Hematopoietic multipotent progenitor cell treated with erythropoietin and hydrocortisone succinate and interleukin-3 and kit ligand, for 17 days (in vitro differentiated cells): Measurements from ENCODE around the gene UROC1.

Experiments used
- DNase-seq: peaks from one replicate; pipeline ENCODE4 v3.0.0-alpha.2; 2015; ENCODE audit warnings: low spot score

Gene UROC1

DNA sequence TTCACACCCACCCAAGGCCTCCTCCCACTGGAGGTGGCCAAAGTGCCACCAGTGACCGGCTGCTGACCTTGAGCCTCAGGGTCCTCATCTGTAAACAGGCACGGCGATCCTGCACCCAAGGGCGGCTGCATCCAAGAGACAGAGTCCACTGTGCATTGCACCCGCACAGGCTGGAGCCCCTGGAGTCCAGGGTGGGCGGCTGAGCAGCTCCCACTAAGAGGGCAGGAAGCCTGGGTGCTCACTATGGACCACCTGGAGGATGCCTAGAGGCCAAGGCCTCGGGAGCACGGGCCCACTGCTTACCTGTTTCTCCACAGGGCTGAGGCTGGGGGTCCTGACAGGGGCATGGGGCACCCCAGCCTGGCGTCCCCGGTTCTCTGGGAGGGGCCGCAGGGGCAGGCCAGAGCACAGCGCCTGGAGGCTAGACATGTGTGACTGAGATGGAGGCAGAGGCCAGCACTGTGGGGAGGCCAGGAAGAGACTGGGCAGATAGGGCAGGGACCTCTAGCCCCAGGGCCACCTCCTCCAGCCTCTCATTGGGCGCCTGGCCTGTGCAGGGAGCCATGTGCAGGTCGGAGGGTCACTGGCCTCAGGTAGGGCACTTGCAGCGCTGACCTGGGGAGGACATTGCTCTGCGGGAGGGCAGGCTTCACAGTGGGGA is at the start of gene UROC1:
TSS of gene UROC1 (minus strand) at position 483 of the 661 bp plus-strand sequence. CDS start at position 429, 54 bp downstream.
- DNase-seq, result no peak

DNA sequence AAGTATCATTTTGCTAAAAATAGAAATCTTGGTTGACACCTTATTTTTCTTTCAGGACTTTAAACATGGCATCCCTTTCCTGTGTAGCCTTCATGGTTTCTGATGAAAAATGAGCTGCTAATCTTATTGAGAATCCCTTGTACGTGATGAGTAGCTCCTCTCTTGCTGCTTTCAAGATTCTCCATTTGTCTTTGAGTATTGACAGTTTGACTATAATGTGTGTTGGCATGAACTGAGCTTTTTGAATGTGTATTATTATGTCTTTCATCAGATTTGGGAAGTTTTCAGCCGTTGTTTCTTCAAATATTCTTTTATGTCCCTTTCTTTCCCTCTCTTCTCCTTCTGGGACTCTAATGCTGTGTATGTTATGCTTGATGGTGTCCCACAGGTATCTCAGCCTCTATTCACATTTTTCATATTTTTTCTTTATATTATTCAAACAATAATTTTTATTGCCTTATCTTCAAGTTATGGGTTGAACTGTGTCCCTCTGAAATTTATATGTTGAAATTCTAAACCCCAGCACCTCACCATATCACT is 45.2 kb upstream of the UROC1 start:
- no peak for DNase-seq

DNA sequence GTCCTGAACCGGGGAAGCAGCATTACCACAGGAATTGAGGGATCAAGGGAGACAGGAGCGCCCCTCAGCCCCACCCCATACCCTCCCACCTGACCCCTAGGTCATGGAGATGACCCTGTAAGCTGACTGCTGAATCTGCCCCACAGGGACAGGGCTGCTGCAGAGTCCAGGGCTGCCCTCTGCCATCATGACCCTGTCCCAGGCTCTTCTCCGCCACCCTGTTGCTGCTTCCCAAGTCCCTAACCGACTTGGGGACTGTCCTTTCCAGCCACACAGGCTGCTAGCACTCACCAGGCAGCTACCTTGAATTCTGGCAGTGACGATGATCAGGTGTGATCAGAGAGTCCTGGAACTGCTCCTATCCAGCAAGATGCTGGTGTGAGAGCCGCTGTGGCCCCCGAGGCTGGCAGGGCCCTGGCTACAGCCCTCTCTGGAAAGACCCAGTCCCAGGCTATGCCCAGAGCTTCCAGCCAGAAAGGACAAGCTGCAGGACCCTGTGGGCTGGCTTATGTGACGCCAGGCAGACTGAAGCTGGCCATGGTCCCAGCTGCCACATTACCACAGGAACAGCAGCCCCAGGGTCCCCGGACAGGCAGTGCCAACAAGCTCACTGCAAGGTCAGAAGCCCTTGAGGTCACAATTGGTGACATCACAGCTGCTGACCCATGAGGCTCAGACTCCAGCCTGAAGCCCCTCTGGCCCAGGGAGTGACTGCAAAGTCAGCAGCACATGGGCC is 40.9 kb upstream of the UROC1 start, which contains the start of gene C3orf22:
TSS of gene C3orf22 (minus strand) at position 597 of the 736 bp plus-strand sequence. CDS start 5,542 bp downstream, outside the sequence.
- no peak for DNase-seq

DNA sequence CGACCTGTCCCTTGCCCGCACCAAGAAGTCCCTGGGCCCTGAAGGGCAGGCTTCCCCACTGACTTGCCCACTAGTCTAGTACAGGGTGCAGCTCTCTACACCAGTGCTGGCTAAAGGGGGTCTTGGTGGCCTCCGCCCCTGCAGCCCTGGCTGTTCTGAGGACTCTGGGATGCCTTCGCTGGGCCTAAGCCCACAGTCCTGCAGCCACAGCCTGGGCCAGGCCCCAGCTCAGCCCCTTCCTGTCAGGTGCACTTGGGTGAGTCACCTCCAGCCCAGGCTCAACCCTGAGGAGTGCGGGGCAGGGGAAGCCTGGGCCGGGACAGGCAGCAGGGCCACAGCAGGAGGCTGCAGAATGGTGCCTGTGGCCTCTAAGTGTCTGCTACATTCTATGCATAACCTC is 40.2 kb upstream of the UROC1 start:
- DNase-seq, result no peak

DNA sequence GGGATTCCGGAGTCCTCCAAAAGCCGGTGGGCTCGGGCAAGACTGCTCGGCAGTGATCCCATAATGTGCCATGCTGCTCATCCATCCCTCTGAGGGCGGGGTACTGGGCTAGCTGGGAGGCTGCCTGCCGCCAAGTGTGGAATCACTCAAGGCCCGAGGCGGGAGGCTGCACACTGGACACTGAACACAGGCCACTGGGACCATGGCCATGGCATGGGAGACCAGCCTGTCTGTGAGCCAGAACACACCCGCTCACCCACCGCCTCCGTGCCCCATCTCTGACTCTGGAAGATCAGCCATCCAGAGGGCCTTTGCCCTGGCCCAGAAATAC is 39.8 kb upstream of the UROC1 start:
- DNase-seq, result no peak

DNA sequence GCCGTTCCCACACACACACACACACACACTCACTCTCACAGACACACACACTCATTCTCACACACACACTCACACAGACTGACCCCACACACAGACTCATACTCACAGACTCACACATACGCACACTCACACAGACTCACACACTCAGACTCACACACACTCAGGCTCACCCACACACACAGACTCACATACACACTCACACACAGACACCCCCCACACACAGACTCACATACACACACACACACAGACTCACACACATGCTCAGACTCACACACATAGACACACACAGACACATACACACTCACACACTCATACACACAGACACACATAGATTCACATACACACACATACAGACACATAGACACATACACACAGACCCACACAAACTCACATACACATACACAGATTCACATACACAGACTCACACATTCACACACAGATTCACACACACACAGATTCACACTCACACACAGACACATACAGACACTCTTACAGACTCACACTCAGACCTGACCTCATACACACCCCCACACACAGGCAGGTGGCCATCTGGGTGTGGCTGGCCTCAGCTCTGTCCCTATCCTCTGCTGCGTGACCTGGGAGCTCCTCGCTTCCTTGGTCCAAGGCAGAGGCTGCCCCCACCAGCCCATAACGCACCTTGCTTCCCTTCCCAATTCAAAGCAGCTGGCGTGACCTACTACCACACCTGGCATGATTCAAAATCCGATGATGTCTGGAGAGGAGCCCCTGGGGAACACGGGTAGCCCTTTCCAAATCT is 39.3 kb upstream of the UROC1 start:
- no peak for DNase-seq

DNA sequence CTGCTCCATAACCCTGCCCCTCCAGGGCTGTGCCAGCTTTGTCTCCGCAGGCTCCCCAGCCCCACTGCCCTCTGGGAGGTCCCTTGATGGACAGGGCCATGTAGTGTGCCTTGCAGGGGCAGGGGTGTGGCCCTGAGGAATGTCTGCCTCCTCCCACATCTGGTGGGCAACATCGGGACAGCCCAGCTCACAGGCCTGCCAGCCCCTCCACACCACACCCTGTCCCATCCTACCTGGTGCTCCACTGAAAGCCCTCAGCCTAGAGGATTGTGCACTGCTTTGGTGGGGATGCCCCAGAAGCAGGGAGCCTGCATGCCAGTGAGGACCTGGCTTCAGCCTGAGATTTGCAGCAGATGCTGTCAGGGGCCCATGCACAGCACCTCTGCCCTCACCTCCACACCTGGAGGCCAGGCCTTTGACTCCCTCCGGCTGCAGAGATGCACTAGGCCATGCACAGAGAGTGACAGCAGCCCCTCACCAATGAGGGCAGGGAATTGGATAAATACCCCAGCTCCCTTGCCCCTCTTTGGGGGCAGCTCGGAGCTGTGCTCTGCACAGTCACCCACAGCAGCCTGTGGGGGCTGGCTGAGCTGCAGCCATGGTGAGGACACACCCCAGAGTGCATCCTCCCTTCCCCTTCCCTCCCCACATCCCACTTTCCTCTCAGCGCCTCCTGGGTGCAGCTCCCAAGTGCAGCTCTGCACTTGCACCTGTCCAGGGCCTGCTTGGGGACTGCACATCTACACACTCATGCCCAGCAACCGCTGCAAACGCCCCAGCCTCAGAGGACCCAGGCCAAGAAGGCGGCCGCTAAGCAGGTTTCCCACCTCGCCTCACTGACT is 38.4 kb upstream of the UROC1 start:
- DNase-seq, result no peak

DNA sequence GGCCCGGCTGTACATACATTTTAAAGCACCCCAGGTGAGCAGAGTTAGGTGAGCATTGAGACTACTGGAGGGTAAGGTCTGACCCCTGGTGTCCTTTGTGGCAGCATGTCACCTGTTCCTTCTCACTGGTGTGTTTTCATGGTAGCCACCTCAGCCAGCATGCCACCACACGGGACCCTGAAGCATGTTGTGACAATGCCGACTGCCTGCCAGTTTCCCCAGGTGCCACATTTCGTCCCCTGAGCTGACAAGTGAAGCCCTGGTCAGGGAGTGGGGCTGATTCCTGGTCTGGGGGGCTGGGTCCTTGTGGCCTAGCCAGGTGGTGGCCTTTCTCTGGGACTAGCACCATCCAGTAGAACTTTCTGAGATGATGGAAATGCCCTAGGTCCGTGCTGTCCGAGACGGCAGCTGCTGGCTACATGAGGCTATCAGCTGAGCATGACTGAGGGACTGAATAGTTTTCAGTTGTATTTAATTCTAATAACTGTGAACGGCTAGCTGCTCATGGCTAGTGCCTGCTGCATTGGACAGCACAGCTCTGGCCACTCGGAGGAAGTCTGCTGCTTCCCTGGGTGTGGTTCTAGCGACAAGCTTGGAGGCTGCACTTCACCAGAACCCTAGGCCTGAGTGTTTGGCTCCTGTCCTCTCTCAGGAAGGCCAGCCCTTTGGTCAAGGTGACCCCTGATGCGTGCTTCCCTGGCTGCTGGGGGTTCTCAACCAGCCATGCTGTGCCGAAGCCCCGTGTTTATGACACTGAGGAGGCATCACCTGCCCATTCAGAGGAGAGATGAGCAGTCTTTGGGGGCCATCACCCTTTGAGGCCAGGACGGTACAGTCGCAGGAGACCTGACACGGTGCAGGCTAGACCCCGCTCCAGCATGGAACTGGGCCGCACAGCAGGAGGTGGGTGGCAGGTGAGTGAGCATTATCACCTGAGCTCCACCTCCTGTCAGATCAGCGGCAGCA is 37.3 kb upstream of the UROC1 start:
- DNase-seq, result no peak

DNA sequence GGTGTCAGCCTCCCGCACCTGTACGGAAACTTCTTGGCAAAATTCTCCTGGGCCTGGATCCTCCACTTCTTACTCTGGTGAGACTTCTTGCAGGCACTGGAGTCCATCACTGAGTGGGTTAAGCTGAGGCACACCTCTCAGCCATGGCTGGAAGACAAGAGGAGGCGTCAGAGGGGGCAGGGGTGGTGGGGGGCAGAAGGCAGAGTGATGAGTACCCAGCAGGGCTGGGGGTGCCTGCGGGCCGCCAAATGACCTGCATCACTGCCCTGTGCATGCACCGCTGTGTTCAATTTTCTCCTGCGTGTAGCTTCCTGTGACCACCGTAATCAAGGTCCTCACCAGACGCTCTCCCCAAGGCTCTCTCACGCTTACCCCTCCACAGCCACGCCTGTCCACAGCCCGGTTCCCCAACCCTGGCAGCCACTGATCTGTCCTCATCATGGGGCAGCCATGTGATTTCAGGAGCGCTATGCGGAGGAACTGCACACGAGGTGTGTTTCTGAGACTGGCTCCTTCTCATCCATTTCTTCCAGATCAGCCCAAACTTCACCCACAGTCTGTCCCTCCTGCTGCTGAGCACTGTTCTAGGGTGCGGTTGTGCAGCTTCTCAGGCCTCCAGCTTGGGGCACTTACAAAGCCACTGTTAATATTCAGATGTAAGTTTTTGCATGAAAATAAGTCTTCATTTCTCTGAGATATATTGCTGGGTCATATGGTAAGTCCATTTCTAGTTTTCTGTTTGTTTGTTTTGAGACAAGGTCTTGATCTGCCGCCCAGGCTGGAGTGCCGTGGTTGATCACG is 35.9 kb upstream of the UROC1 start:
- DNase-seq, result no peak

DNA sequence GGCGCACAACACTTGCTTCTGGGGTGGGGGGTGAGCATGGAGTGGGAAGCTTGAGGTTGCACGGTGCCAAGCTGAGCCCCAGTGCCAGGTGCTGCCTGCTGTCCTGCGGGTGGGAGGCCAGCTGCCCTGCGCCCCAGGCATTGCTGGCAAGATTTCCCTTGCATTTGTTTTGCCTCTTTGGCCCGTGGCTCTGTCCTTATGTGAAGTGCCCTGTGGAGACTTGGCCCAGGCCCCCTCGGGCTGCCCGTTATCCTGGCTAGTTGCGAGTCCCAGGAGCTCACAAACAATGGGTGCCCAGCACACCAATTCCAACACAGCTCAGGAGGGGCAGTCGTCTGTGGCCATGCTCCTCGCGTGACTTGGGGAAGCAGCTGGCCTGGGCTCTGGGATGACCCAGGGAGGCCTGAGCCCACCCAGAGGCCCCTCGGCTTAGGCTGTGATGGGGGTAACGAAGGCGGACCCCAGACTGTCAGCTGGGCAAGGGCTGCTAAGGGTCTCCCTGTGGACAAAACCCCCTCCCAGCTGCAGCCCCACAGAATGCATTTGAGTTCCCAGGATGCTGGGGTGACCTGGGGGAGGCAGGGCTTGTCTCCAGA is 35.2 kb upstream of the UROC1 start:
- no peak for DNase-seq

DNA sequence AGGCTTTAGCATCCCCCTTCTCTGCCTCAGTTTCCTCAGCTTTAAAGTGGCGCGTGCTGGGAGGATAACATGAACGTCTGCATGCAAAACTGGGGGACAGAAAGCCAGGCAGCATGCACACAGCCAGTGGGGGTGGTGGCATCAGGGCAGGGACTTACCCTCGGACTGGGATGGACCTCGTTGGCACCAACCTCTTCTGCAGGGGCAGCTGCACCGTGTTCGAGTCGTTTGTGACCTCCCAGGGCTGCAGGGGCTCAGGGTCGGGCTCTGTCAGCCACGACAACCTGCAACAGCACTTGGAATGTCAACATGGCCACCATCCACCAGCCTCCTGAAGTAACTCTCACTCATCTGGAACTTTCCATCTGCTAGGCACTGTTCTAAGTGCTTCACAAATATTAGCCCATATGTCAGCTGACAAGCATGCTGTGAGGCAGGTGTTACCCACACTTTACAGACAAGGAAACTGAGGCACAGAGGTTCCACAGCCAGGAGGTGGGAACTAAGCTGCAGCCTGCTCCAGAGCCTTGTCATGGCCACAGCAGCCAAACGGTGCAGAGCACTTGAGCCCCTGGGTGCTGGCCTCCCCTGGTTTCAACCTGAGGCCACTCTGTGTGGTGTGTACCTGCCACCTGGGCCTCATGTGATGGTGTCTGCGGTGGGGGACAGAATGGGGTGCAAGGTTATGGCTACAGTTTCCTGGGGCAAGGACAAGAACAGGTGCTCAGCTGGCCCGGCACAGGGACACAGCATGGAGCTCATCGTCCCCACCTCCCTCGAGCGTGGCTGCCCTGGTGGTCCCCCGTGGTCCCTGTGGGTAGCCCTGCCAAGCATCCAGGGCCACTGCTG is 34.5 kb upstream of the UROC1 start:
- DNase-seq, result no peak

DNA sequence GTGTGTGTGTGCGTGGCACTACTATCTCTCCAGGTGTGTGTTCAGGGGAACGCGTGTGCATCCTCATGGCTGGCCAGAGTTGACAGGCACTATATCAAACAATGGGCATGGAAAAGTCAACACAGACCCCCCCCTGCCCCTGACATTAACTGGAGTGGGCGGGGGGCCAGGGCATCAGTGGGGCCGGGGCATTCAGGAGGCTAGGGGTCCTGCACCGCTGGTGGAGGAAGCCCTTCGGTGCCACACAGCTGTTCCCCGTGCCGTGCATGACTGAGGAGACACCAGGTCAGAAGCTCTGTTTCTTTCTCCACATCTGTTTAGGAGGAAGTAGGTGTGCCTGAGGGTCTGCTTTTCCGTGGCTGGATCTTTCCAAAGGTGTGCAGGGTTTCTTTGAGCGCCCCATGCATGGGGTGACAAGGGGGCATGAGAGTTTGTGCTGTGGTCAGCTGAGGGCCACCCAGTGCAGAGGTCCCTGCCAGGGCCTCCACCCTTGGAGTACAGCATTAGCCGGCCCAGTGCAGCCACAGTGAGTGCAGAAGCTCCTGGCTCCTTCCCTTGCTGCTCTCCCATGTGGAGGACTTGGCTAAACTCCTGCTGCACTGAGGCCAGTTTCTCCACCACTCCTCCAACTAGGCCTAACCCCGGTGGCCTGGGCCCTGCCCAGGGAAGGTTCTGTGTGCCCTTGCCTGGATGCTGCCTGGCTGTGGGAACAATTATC is 33.7 kb upstream of the UROC1 start:
- no peak for DNase-seq

DNA sequence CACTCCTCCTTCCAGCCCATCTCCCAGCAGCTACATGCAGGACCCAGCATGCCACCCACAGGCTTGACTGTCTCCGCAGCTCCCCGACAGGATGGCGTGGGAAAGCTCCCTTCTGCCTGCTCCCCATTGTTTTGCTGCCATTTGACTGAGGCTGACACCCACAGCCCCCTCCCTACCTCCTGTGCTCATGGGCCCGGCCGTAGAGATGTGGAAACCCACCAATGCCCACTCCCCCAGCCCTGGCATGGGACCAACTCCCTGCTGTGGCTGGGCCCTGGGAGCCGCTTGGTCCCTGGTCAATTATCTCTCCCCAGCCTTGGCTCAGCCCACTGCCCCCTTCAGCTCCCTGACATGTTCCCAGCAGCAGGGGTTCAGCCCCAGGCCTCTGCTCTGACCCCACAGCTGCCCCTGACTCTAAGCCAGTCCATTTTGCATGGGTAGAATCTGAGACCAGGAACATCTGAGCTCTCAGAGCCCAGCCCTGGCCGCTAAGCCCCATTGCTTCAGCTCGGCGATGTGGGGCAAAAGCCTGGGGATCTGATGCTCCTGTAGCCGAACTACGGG is 33.0 kb upstream of the UROC1 start:
- no peak for DNase-seq

DNA sequence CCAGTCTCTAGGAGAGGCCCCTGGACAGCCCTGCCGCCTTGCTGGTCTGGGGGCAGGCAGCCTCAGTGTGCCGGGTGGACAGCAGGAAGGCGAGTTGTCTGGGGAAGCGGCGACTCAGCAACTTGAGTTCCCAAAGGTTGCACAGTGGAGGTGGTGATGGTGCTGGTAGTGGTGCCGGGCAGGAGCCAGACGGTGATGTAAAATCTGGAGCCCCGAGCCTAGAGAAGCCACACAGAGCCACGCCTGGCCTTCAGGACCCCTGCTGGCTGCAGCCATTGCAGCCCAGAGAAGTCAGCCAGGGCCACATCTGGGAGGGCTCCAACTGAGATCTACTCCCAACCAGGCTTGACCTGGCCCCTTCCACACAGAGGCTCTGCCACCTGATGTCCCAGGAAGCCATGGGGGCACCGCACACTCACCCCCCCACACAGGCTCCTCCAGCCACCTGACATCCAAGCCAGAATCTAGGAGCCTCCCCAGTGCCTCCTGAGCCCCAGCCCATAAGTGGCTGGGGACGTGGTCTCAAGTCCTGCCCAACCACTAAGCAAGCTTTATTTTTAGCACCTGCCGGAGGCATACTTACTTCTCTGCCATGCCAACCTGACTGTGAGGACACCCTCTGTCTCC is 32.4 kb upstream of the UROC1 start:
- DNase-seq, result no peak

DNA sequence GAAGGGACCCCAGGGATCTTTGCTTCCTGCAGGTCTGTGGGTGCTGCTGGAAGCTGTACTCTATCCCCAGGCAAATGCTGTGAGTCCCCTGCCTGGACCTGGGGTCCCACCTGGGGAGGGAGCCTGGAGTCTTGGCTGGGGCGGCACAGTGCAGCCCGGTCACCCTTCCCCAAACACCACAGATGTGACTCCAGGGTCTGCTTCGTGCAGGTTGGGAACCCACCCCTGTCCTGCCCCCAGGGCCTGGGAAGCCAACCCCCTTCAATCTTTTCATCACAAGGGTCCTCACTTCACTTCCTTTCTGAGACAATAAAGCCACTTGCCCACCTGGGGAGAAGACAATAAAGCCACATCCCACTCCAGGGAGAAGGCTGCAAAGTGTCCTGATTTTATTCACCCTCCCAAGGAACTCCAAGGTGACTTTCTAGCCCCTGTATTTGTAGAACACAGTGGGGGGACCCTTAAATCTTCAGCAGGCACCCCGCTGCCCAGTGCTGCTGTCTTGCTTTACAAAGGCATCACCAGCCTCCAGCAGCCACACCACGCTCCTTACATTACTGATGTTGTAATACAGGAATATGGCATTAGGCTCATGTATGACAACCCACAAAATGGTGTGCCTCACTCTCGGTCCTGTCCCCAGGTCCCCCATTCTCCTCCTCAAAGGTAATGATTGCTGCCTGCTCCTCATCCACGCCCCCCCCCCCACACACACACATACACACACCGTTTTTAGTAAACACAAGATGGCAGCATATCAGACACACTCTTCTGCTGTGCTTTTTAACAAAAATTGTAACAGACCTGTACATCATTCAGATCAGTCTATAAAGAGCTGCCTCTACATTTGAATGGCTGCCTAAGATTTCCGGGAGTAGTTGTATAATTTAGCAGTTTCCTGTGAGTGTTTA is 31.2 kb upstream of the UROC1 start:
- no peak for DNase-seq

DNA sequence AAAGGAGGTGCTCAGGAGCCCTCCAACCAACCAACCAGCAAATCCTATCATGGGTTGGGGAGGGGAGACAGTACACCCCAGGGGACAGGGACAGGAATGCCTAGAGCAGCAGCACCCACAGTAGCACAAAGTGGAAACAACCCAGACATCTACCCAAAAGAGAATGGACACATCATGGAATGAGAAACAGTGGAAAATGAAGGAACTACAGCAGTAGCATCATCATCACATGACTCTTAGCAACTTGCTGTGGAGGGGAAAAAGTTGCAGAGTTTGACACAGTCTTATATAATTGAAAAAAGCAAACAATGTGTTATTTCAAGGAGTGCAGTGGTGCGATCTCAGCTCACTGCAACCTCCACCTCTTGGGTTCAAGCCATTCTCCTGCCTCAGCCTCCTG is 30.1 kb upstream of the UROC1 start:
- DNase-seq, result no peak
